ENCODE data around the gene ELANE.

ELANE gene

DNA sequence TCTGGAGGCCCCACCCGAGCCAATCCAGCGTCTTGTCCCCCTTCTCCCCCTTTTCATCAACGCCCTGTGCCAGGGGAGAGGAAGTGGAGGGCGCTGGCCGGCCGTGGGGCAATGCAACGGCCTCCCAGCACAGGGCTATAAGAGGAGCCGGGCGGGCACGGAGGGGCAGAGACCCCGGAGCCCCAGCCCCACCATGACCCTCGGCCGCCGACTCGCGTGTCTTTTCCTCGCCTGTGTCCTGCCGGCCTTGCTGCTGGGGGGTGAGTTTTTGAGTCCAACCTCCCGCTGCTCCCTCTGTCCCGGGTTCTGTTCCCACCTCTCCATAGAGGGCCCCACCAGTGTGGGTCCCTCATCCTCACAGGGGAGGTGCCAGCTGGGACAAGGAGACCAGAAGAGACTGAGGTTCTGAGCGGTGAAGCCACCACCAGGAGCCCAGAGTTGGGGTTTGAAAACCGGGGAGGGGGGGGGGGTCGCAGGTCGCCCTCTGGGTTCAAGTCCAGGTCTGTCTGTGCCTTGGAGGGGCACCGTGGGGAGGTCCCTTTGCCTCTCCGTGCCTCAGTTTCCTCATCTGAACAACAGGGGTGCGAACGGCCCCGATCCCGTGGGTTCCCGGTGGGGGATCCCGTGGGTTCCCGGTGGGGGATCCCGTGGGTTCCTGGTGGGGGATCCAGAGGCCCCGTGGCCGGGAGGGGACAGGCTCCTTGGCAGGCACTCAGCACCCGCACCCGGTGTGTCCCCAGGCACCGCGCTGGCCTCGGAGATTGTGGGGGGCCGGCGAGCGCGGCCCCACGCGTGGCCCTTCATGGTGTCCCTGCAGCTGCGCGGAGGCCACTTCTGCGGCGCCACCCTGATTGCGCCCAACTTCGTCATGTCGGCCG is at the start of gene ELANE:
Gene ELANE (plus strand): TSS at position 168 of the 878 bp plus-strand sequence. CDS start 26 bp downstream, at position 194.
- Histone ChIP-seq H3K27ac (ENCODE audit: low read depth in 2 of 2, low read length in 2 of 2) (peak within 1 kb of the TSS; percentile 68 to 78), H3K4me1 (ENCODE audit: control insufficient read depth in 2 of 2, insufficient read depth in 2 of 2, low read length in 2 of 2) (peaks cover 0 to 5% of the 10 kb centered on the region in 2 donors), H3K4me3 (ENCODE audit: low read length in 2 of 2) (no peak within 1 kb of the TSS), H3K36me3 (ENCODE audit: control insufficient read depth in 2 of 2, insufficient read depth in 2 of 2, low read length in 2 of 2) (no peaks in the 10 kb centered on the region), H3K9me3 (ENCODE audit: control insufficient read depth in 2 of 2, low read length in 2 of 2) (no peaks in the 10 kb centered on the region), H3K9ac (ENCODE audit: low read depth in 1 of 2, low read length in 2 of 2) (no peak within 1 kb of the TSS), H3K27me3 (ENCODE audit: control insufficient read depth in 2 of 2, insufficient read depth in 2 of 2, low read length in 2 of 2) (peaks cover 5 to 16% of the 10 kb centered on the region in 2 donors)

DNA sequence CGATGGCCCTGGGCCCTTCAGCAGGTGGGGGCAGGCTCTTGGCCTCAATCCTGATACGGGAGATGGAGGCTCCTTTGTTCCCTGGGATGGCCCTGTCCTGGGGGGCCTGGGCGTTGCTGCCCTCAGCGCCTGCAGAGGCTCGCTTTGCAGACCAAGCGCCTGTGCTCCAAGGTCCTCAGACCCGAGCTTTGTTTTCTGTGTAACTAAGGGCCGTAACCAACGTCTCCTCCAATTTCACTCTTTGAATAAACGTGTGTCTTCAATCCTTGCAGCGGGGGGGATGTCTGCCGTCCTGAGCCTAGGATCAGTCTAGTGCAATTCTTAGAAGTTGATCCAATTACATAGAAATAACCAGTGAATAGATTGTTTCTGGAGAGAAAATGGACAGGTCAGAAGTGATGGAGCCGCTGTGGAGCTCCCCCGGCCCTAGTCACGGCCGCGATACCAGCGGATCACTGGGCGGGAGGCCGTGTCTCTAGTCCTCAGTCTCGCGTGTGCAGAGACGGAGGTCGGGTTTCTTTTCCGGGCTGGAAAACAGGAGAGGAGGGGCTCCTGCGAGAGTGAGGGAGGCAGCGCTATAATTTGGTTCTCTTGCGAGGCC is 49.5 kb upstream of the ELANE start:
- Histone ChIP-seq H3K4me1 (ENCODE audit: control insufficient read depth in 2 of 2, insufficient read depth in 2 of 2, low read length in 2 of 2) (peaks cover 33 to 47% of the 10 kb centered on the region in 2 donors), H3K27ac (ENCODE audit: low read depth in 2 of 2, low read length in 2 of 2) (peak overlapping the region in 1 of 2 donors; percentile 48), H3K27me3 (ENCODE audit: control insufficient read depth in 2 of 2, insufficient read depth in 2 of 2, low read length in 2 of 2) (no peaks in the 10 kb centered on the region), H3K9me3 (ENCODE audit: control insufficient read depth in 2 of 2, low read length in 2 of 2) (no peaks in the 10 kb centered on the region), H3K36me3 (ENCODE audit: control insufficient read depth in 2 of 2, insufficient read depth in 2 of 2, low read length in 2 of 2) (peaks cover 53 to 54% of the 10 kb centered on the region in 2 donors), H3K4me3 (ENCODE audit: low read length in 2 of 2) (no peak overlapping the region), H3K9ac (ENCODE audit: low read depth in 1 of 2, low read length in 2 of 2) (no peak overlapping the region)

DNA sequence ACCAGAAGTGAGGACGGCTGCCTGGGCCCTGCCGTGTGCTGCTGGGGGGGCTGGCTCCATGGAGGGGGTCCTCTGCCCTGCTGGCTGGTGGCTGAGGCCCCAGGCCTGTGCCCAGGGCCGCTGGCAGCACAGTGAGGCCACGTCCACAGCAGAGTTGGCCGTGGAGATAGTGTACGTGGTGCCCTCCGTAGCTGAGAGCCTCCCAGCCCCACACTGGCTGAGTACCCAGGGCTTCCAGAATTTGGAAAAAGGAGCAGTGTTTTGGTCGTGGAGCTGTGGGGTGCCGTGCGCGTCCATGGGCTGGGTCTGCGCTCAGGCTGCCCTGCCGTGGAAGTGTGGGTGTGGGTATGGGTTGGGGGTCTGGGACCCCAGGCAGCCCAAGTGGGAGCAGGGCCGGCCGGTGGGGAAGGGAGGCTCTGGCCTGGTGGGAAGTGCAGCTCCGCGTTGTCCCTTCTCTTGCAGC is 49.0 kb upstream of the ELANE start:
- peaks cover 33 to 47% of the 10 kb centered on the region in 2 donors for H3K4me1 ChIP-seq (ENCODE audit: control insufficient read depth in 2 of 2, insufficient read depth in 2 of 2, low read length in 2 of 2)
- H3K27ac ChIP-seq (ENCODE audit: low read depth in 2 of 2, low read length in 2 of 2) = no peak overlapping the region
- H3K4me3 ChIP-seq (ENCODE audit: low read length in 2 of 2) = no peak overlapping the region
- H3K9ac ChIP-seq (ENCODE audit: low read depth in 1 of 2, low read length in 2 of 2) = no peak overlapping the region
- H3K36me3 ChIP-seq (ENCODE audit: control insufficient read depth in 2 of 2, insufficient read depth in 2 of 2, low read length in 2 of 2) = peaks cover 58 to 59% of the 10 kb centered on the region in 2 donors
- no peaks in the 10 kb centered on the region for H3K9me3 ChIP-seq (ENCODE audit: control insufficient read depth in 2 of 2, low read length in 2 of 2)
- no peaks in the 10 kb centered on the region for H3K27me3 ChIP-seq (ENCODE audit: control insufficient read depth in 2 of 2, insufficient read depth in 2 of 2, low read length in 2 of 2)

DNA sequence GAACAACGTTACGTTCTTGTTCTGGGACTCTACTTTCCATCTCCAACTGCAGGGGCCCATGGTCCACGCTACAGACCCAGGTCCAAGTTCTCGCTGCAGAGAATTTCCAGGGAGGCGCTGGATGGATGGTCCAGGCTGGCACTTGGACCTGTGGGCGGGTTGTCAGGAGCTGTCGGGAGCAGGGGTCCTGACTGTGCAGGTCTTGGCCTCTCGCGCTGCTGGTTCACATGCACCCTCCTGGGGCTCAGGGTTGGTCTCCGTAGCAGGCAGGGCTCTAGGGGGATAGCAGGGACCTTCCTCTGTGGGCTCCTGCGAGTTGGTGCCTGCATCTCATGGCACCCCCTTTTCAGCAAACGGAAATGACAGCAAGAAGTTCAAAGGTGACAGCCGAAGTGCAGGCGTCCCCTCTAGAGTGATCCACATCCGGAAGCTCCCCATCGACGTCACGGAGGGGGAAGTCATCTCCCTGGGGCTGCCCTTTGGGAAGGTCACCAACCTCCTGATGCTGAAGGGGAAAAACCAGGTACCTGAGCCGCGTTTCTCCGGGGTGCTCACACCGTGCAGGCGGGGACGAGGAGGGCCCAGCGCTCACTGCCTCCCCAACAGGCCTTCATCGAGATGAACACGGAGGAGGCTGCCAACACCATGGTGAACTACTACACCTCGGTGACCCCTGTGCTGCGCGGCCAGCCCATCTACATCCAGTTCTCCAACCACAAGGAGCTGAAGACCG is 48.3 kb upstream of the ELANE start:
- H3K4me1 ChIP-seq (ENCODE audit: control insufficient read depth in 2 of 2, insufficient read depth in 2 of 2, low read length in 2 of 2) = peaks cover 33 to 40% of the 10 kb centered on the region in 2 donors
- no peaks in the 10 kb centered on the region for H3K9me3 ChIP-seq (ENCODE audit: control insufficient read depth in 2 of 2, low read length in 2 of 2)
- peaks cover 62 to 64% of the 10 kb centered on the region in 2 donors for H3K36me3 ChIP-seq (ENCODE audit: control insufficient read depth in 2 of 2, insufficient read depth in 2 of 2, low read length in 2 of 2)
- no peak overlapping the region for H3K4me3 ChIP-seq (ENCODE audit: low read length in 2 of 2)
- no peaks in the 10 kb centered on the region for H3K27me3 ChIP-seq (ENCODE audit: control insufficient read depth in 2 of 2, insufficient read depth in 2 of 2, low read length in 2 of 2)
- no peak overlapping the region for H3K9ac ChIP-seq (ENCODE audit: low read depth in 1 of 2, low read length in 2 of 2)
- no peak overlapping the region for H3K27ac ChIP-seq (ENCODE audit: low read depth in 2 of 2, low read length in 2 of 2)

DNA sequence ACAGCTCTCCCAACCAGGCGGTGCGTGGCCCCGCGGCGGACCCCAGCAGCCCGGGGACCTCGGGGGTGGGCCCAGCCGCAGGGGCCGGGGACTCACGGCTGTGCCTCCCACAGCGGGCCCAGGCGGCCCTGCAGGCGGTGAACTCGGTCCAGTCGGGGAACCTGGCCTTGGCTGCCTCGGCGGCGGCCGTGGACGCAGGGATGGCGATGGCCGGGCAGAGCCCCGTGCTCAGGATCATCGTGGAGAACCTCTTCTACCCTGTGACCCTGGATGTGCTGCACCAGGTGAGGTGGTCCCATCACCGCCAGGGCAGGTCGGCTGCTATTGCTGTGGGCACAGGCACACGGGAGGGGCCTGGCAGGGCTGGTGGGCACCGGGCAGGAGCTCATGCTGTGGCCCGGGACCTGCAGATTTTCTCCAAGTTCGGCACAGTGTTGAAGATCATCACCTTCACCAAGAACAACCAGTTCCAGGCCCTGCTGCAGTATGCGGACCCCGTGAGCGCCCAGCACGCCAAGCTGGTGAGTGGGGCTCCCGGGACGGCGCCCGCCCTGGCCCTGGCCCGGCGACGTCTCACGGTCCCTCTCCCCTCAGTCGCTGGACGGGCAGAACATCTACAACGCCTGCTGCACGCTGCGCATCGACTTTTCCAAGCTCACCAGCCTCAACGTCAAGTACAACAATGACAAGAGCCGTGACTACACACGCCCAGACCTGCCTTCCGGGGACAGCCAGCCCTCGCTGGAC is 47.5 kb upstream of the ELANE start:
- Histone ChIP-seq H3K9me3 (ENCODE audit: control insufficient read depth in 2 of 2, low read length in 2 of 2) (no peaks in the 10 kb centered on the region), H3K36me3 (ENCODE audit: control insufficient read depth in 2 of 2, insufficient read depth in 2 of 2, low read length in 2 of 2) (peaks cover 65 to 66% of the 10 kb centered on the region in 2 donors), H3K9ac (ENCODE audit: low read depth in 1 of 2, low read length in 2 of 2) (no peak overlapping the region), H3K27ac (ENCODE audit: low read depth in 2 of 2, low read length in 2 of 2) (no peak overlapping the region), H3K27me3 (ENCODE audit: control insufficient read depth in 2 of 2, insufficient read depth in 2 of 2, low read length in 2 of 2) (no peaks in the 10 kb centered on the region), H3K4me1 (ENCODE audit: control insufficient read depth in 2 of 2, insufficient read depth in 2 of 2, low read length in 2 of 2) (peaks cover 28 to 32% of the 10 kb centered on the region in 2 donors), H3K4me3 (ENCODE audit: low read length in 2 of 2) (no peak overlapping the region)

DNA sequence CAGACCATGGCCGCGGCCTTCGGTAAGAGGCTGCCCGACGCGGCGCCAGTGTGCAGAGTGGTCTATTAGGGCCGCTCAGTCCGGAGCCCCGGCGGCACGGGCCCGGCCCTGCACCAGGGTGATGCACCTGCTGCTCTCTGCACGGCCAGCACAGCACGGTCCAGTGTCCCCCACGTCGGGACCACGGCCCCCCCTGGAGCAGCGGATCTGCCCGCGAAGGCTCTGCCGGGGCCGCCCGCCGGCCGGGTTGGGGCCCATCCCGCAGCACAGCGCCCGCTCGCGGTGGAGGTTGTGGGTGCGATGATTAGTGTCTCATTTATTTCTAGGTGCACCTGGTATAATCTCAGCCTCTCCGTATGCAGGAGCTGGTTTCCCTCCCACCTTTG is 46.9 kb upstream of the ELANE start:
- H3K27ac ChIP-seq (ENCODE audit: low read depth in 2 of 2, low read length in 2 of 2) = no peak overlapping the region

DNA sequence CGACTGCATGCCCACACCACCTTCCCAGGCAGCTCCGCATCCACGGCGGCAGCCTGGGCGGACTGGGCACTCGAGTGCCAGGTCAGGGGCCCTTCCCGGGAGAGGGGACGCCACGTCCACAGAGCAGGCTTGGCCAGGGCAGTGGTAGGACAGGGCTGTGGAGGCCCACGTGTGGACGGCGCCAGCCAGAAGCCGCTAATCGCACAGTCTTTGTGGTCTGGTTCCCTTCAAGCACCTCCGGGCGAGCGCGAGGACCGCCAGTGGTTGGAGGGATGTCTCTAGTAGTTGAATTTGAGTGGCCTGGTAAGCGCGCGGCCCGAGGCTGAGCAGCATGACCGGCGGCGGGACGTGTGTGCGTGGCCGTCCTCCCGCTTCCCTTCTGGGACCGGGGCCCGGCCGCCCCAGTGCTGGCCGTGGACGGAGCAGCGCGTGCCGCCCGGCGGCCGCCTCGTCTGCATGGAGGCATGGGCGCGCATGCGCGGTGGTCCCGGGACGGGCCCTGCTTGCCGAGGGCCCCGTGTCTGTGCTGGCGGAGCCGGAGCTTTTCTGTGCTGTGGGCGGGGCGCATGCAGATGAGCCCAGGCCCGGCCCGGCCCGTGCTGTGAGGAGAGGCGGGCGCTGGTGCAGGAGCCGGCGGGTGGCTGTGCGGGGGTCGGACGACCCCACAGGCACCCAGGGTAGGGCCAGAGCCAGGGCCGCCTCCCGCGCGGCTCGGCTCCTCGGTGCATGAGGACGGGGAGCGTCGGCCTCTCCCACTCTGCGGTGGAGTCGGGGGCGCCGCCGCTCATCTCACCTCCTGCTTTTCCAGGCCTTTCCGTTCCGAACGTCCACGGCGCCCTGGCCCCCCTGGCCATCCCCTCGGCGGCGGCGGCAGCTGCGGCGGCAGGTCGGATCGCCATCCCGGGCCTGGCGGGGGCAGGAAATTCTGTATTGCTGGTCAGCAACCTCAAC is 46.2 kb upstream of the ELANE start:
- Histone ChIP-seq H3K36me3 (ENCODE audit: control insufficient read depth in 2 of 2, insufficient read depth in 2 of 2, low read length in 2 of 2) (peaks cover 67 to 72% of the 10 kb centered on the region in 2 donors), H3K27ac (ENCODE audit: low read depth in 2 of 2, low read length in 2 of 2) (no peak overlapping the region)

More for the DNA sequence above, 46.9 kb upstream of the ELANE start:
- no peaks in the 10 kb centered on the region for H3K9me3 ChIP-seq (ENCODE audit: control insufficient read depth in 2 of 2, low read length in 2 of 2)
- no peak overlapping the region for H3K4me3 ChIP-seq (ENCODE audit: low read length in 2 of 2)
- H3K4me1 ChIP-seq (ENCODE audit: control insufficient read depth in 2 of 2, insufficient read depth in 2 of 2, low read length in 2 of 2) = peaks cover 22 to 27% of the 10 kb centered on the region in 2 donors
- no peaks in the 10 kb centered on the region for H3K27me3 ChIP-seq (ENCODE audit: control insufficient read depth in 2 of 2, insufficient read depth in 2 of 2, low read length in 2 of 2)
- H3K36me3 ChIP-seq (ENCODE audit: control insufficient read depth in 2 of 2, insufficient read depth in 2 of 2, low read length in 2 of 2) = peaks cover 66 to 69% of the 10 kb centered on the region in 2 donors
- H3K9ac ChIP-seq (ENCODE audit: low read depth in 1 of 2, low read length in 2 of 2) = no peak overlapping the region

DNA sequence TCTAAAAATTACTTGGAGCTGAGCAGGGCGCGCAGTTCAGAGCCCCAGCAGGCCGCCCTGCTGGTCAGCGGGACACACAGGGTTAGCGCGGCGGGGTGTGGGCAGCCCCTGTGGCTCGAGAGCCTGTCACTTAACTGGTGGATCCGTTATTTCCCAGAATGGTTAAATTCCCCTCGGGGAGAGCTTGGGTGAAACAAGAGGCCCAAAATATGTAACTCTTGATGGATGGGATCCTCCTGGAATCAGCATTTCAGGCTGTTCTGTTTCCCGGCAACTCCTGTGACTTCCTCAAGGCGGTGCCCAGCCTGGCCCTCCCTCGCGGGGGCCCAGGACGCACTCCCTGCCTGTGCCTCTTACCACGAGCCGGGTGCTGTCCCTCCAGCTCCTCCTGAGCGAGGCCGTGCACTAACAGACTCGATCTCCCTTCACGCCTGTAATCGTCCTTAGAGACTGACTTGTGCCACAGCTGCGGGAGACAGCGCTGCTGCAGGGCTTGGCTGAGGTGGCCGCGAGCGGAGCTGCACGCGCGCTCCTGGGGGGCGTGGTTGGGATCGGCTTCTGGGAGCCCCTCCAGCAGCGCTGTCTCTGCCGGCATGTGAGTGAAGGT is 45.2 kb upstream of the ELANE start:
- no peak overlapping the region for H3K4me3 ChIP-seq (ENCODE audit: low read length in 2 of 2)
- H3K27ac ChIP-seq (ENCODE audit: low read depth in 2 of 2, low read length in 2 of 2) = no peak overlapping the region
- no peaks in the 10 kb centered on the region for H3K9me3 ChIP-seq (ENCODE audit: control insufficient read depth in 2 of 2, low read length in 2 of 2)
- H3K9ac ChIP-seq (ENCODE audit: low read depth in 1 of 2, low read length in 2 of 2) = no peak overlapping the region
- peaks cover 74 to 80% of the 10 kb centered on the region in 2 donors for H3K36me3 ChIP-seq (ENCODE audit: control insufficient read depth in 2 of 2, insufficient read depth in 2 of 2, low read length in 2 of 2)
- peaks cover 4 to 11% of the 10 kb centered on the region in 2 donors for H3K4me1 ChIP-seq (ENCODE audit: control insufficient read depth in 2 of 2, insufficient read depth in 2 of 2, low read length in 2 of 2)
- H3K27me3 ChIP-seq (ENCODE audit: control insufficient read depth in 2 of 2, insufficient read depth in 2 of 2, low read length in 2 of 2) = no peaks in the 10 kb centered on the region

More for the DNA sequence above, 46.2 kb upstream of the ELANE start:
- Histone ChIP-seq H3K9me3 (ENCODE audit: control insufficient read depth in 2 of 2, low read length in 2 of 2) (no peaks in the 10 kb centered on the region), H3K4me1 (ENCODE audit: control insufficient read depth in 2 of 2, insufficient read depth in 2 of 2, low read length in 2 of 2) (peaks cover 15 to 20% of the 10 kb centered on the region in 2 donors), H3K27me3 (ENCODE audit: control insufficient read depth in 2 of 2, insufficient read depth in 2 of 2, low read length in 2 of 2) (no peaks in the 10 kb centered on the region), H3K4me3 (ENCODE audit: low read length in 2 of 2) (no peak overlapping the region), H3K9ac (ENCODE audit: low read depth in 1 of 2, low read length in 2 of 2) (no peak overlapping the region)

All from mucosa of rectum (tissue), 2 donors.